GM19467 (cell line): Measurements from ENCODE around the gene NOPCHAP1.
A peak's percentile ranks its signal among the peaks of the same experiment; 100 is the strongest.

Source experiments
- ATAC-seq: cut with Tn5 transposase; IDR thresholded peaks from one replicate; pipeline ENCODE4 v1.9.1; 2021; ENCODE audit warnings: mild to moderate bottlenecking, moderate library complexity; ENCODE audit not compliant: unreplicated experiment

Gene NOPCHAP1

GRCh38 chr12:105018012-105018411 is 31.9 kb downstream of the NOPCHAP1 start:
- no peak for ATAC-seq

DNA sequence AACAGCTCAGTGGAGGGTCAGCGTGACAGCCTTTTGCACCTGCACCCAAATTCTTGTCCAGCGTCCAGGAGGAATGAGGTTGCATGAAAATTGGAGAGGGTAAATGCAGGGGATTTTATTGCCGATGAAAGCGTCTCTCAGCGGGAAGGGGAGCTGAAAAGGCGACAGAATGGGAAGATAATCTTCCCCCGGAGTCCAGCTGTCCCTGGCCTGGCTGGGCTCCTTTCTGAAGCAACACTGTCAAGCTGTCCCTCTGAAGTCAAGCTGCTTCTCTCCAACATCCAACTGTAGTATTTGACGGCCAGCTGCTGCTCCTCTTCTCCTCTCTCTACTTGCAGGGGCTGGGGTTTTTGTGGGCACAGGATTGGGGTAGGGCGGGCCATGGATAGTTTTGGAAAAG is 32.7 kb downstream of the NOPCHAP1 start:
- no peak for ATAC-seq

DNA sequence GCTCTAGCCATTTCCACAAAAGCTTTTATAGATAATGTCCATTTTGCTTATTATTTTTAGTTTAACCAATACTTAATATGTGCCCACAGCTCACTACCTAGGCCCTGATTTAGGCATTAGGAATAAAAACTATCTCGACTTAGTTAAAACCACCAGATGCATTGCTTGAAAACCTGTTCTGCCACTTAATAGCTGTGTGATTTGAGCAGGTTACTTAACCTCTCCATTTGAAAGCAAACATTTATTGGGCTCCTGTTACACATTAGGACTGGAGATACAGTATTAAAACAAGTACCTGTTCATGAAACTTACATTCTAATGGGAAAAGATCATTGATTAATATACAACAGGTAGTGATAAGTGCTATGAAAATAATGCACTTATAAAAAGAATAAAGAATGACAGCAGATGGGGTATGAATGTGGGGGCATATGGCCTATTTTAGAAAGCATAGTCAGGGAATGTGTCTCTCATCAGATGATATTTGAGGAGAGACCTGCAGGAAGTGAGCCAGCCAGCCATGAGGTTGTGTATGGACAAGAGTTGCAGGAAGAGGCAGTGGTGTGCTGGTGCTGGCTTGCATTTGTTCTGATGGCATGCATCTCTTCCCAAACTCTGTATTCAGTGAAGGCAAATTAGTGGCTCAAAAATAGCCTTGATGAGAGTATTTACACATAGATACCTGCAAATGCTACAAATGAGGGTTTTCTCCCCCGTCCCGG is 34.3 kb downstream of the NOPCHAP1 start:
- no peak for ATAC-seq

DNA sequence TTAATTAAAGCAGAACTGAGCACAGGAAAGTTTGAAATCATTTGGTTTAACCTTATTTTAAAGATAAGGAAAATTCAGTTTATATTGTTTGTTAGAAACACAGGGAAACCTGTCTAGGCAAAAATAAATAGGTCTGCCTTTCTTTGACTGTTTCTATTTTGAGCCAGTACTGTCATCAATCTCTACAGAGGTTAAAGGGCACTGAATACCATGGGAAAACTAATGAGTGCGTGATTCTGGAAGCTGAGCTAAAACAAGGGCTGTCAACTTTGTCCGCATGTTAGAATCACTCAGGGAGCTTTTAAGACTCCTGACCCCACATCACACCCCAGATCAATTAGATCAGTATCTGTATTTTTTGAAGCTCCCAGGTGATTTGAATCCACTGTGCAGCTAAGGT is 38.8 kb downstream of the NOPCHAP1 start:
- ATAC-seq = no peak

DNA sequence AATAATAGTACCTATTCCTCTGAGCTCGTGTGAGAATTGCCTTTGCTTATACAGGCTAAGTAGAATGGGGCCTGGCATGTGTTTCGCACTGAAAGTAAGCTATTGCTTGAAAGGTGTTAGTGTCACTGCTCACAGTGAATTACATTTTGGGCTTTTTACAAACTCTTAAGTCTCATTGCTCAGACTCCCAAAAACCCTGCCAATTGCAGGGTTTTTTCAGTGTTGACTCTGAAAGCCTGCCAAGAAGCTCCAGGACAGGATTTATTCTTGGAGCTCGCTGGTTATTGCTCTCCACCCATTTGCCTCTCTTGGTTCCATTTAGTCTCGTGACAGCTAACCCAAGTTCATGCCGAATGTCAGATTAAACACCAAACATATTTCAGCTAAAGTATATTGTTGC is 39.8 kb downstream of the NOPCHAP1 start:
- ATAC-seq = no peak

- ATAC-seq = no peak
Observed at GRCh38 chr12:105026411-105026810, 40.3 kb downstream of the NOPCHAP1 start.

- peak; percentile 75 for ATAC-seq
Observed at GRCh38 chr12:105030820-105031807, 45.0 kb downstream of the NOPCHAP1 start.

DNA sequence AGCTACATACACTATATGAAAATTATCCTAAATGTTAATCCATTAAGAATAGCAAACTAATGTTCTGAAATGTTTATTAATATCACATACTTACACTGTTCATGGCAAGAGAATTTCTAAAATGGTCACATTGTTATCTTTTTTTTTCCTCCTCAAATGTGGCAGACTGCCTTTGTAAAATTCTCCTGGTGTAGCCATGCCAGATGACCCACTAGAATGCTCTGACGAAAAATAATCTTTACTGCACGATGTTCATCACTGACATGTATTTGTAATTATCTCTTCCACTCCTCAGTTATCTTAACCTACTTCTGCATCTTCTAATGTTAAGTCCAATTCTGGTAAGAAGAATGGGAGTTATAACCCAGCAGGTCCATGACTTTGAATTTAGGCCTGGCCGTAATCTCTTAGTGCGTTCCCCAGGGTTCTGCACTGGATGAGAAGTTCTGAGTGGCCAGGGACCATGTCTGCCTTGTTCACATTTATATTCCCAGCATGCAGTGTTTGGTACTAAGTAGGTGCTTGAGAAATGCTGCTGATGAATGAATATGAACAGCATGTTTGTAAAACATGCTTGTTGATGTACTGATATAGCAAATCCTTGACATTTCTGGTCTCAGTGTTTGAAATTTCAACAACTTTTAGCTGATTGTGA is 46.7 kb downstream of the NOPCHAP1 start:
- no peak for ATAC-seq

- no peak for ATAC-seq
Observed at GRCh38 chr12:105033851-105034250, 47.7 kb downstream of the NOPCHAP1 start.
